Heart left ventricle (tissue), 16 donors: ENCODE measurements around the gene KIF11. TPM values are rescaled to one million over a fixed set of nuclear protein-coding genes. Genes with fewer than 3 reads are reported as not detected.

Experiments
- ATAC-seq, 4 donors: fragments of 200-7000 bp; cut with Tn5 transposase; one replicate each; pipeline ENCODE4 v1.9.1; 2020 to 2022; ENCODE audit warnings: moderate library complexity in 4 of 4, mild to moderate bottlenecking in 3 of 4, moderate number of reproducible peaks in 1 of 4
- DNase-seq, 5 donors: peaks; one replicate each; pipeline ENCODE4 v3.0.0-alpha.2; 2020
- H3K27ac ChIP-seq, 12 donors: fragments of 200-600 bp; sonication (generic) in 4 of 12; one replicate each; pipeline versions ENCODE4 v1.5.0 to v1.8.0; 2016 to 2022; ENCODE audit warnings: mild to moderate bottlenecking in 2 of 12
- H3K27me3 ChIP-seq, 9 donors: fragments of 200-600 bp; sonication (generic) in 2 of 9; one replicate each; pipeline versions ENCODE4 v1.5.1 to v1.8.0; 2016 to 2022; ENCODE audit warnings: mild to moderate bottlenecking in 3 of 9
- H3K36me3 ChIP-seq, 9 donors: fragments of 200-600 bp; sonication (generic) in 2 of 9; one replicate each; pipeline versions ENCODE4 v1.5.0 to v1.8.0; 2018 to 2022; ENCODE audit warnings: mild to moderate bottlenecking in 2 of 9
- H3K4me1 ChIP-seq, 12 donors: fragments of 200-600 bp; sonication (generic) in 4 of 12; one replicate each; pipeline versions ENCODE4 v1.5.0 to v1.8.0; 2016 to 2022; ENCODE audit warnings: mild to moderate bottlenecking in 3 of 12
- H3K4me3 ChIP-seq, 12 donors: fragments of 200-600 bp; sonication (generic) in 4 of 12; one replicate each; pipeline versions ENCODE4 v1.5.0 to v1.8.0; 2017 to 2022; ENCODE audit warnings: mild to moderate bottlenecking in 9 of 12, moderate library complexity in 4 of 12
- H3K9me3 ChIP-seq, 12 donors: fragments of 200-600 bp; sonication (generic) in 4 of 12; one replicate each; pipeline versions ENCODE4 v1.5.0 to v1.8.0; 2016 to 2022; ENCODE audit warnings: mild to moderate bottlenecking in 1 of 12
- CTCF ChIP-seq, 12 donors: fragments of 200-600 bp; sonication (generic) in 4 of 12; IDR thresholded peaks; one replicate each; pipeline versions ENCODE4 v1.5.0 to v1.8.0; 2018 to 2022; ENCODE audit warnings: antibody characterized with exemption in 12 of 12, mild to moderate bottlenecking in 5 of 12
- POLR2A ChIP-seq, 2 donors: fragments of 450-650 bp; IDR thresholded peaks; one replicate each; pipeline ENCODE4 v1.6.1; 2017; ENCODE audit warnings: antibody characterized with exemption in 2 of 2, mild to moderate bottlenecking in 2 of 2, moderate library complexity in 2 of 2
- WGBS, 4 donors: extraction: QIAGEN DNeasy Blood & Tissue Kit in 2 of 4; methylation state at CpG; one replicate each; pipeline versions ENCODE4 v1.1.5 to v1.1.7; 2013 to 2018; 5-methylcytosine and 5-hydroxymethylcytosine counted together
- intact Hi-C, 10 donors: fragments of 100-400 bp; cut with DNase I; formaldehyde crosslinking; loops; one replicate each; pipeline versions ENCODE4 v1.11.1 to v1.14.2; 2022
- polyA plus RNA-seq, 2 donors: library from polyadenylated mRNA; stranded (reverse); fragments of 200-250 nt; gene quantifications; one replicate each; pipeline ENCODE4 v1.2.3, GENCODE V29; 2013
- total RNA-seq, 9 donors: library from RNA; depleted of rRNA in 2 of 9; stranded (reverse); fragments of >200 nt in 2 of 9; fragmentation: NEBNext Ultra II Directional in 3 of 9; extraction: Animal tissue kit (Norgen Biotek cat#: 25700) in 3 of 9; gene quantifications; one replicate each; pipeline versions ENCODE4 v1.1.0 to v1.2.4, GENCODE V29; 2016 to 2023
- donor health status: ischemic (EF 13 %, LVEDD 7.1; RV severe dilation, severe dysfunction).
- donor health status: healthy with polysubstance abuse.
- donor health status: DM: no; HTN: yes; CAD: no.
- donor health status: DM: no; HTN: no; CAD: no.
- donor health status: ischemic (EF 25% LVEDD 6.9; RV normal size, moderate dysfunction).
- donor health status: ischemic (EF 25% LVEDD 5.7; RV mildly dilated, moderate dysfunction).
- donor health status: healthy.
- donor health status: DM: yes; HTN: yes; CAD: no.
- donor health status: ischemic (EF 35%, LVEDD 5.7; RV mildly dilated, moderate dysfunction).
- donor health status: nonischemic (EF 11% LVEDD 7.7; RV severe dilation, severe dysfunction).
- donor health status: DM: yes; HTN: yes; CAD: no.
- donor health status: PGD.
- donor health status: ischemic (EF 29% LVEDD 5.4; RV normal size, mild dysfunction).
- donor health status: nonischemic (EF 23%, LVEDD 6.1; RV moderate dilation, normal function).

The KIF11 gene
- total and polyA plus RNA-seq, 11 donors, result 0.11 to 7.0 (median 0.75) TPM

- no peak for DNase-seq
- intact Hi-C loops, result no loop called here
- TF ChIP-seq CTCF (IDR thresholded peaks at IDR 0.05) (peak in 1 of 12 donors; percentile 6), POLR2A (IDR thresholded peaks at IDR 0.05) (no peak)
- no peaks in the 10 kb centered on the region for H3K4me1 ChIP-seq
- no peak overlapping the region for H3K4me3 ChIP-seq
- 78 to 94% (median 90%) methylated on average over 2 of the region's 2 CpGs for WGBS, 4 donors
- H3K27me3 ChIP-seq, result no peaks in the 10 kb centered on the region
- no peaks in the 10 kb centered on the region for H3K36me3 ChIP-seq
- peaks cover 0 to 5% (median 0%) of the 10 kb centered on the region in 12 donors for H3K9me3 ChIP-seq
- ATAC-seq, result no peak
- H3K27ac ChIP-seq, result no peak overlapping the region
These were observed 35.0 kb downstream of the KIF11 start for GRCh38 chr10:92627845-92628480.

- intact Hi-C loops, result no loop called here
- no peak overlapping the region for H3K27ac ChIP-seq
- DNase-seq (no peak), ATAC-seq (no peak)
- no peak overlapping the region for H3K4me3 ChIP-seq
- no peak for TF ChIP-seq CTCF (IDR thresholded peaks at IDR 0.05)
- no peak for TF ChIP-seq POLR2A (IDR thresholded peaks at IDR 0.05)
- no peaks in the 10 kb centered on the region for H3K4me1 ChIP-seq
- no peaks in the 10 kb centered on the region for H3K27me3 ChIP-seq
- H3K9me3 ChIP-seq, result peaks cover 0 to 5% (median 0%) of the 10 kb centered on the region in 12 donors
- no peaks in the 10 kb centered on the region for H3K36me3 ChIP-seq
- 95 to 98% (median 98%) methylated on average over 2 of the region's 2 CpGs for WGBS, 4 donors
These were observed 37.0 kb downstream of the KIF11 start for GRCh38 chr10:92629945-92630344.

- H3K36me3 ChIP-seq, result peaks cover 0 to 6% (median 0%) of the 10 kb centered on the region in 9 donors
- intact Hi-C loops, result no loop called here
- no peak for ATAC-seq
These were observed 45.1 kb downstream of the KIF11 start for GRCh38 chr10:92638037-92638436.

GRCh38 chr10:92640107-92640506 lies 47.2 kb downstream of the KIF11 start:
- peaks cover 0 to 6% (median 0%) of the 10 kb centered on the region in 9 donors for H3K36me3 ChIP-seq
- no peaks in the 10 kb centered on the region for H3K27me3 ChIP-seq
- ATAC-seq, result no peak
- H3K4me3 ChIP-seq, result no peak overlapping the region
- DNase-seq, result no peak
- peaks cover 0 to 7% (median 0%) of the 10 kb centered on the region in 12 donors for H3K9me3 ChIP-seq
- no peaks in the 10 kb centered on the region for H3K4me1 ChIP-seq
- TF ChIP-seq POLR2A (IDR thresholded peaks at IDR 0.05), result no peak
- TF ChIP-seq CTCF (IDR thresholded peaks at IDR 0.05), result no peak
- WGBS, 4 donors, result 90 to 97% (median 94%) methylated on average over 3 of the region's 3 CpGs
- no peak overlapping the region for H3K27ac ChIP-seq
- intact Hi-C loops, result no loop called here

More at GRCh38 chr10:92638037-92638436, 45.1 kb downstream of the KIF11 start:
- H3K4me3 ChIP-seq, result no peak overlapping the region
- no peak overlapping the region for H3K27ac ChIP-seq
- no peaks in the 10 kb centered on the region for H3K4me1 ChIP-seq
- no peak for DNase-seq
- peaks cover 0 to 7% (median 0%) of the 10 kb centered on the region in 12 donors for H3K9me3 ChIP-seq
- H3K27me3 ChIP-seq, result no peaks in the 10 kb centered on the region
- TF ChIP-seq CTCF (IDR thresholded peaks at IDR 0.05), result no peak
- TF ChIP-seq POLR2A (IDR thresholded peaks at IDR 0.05), result no peak
